Measurements from ENCODE around the gene CD28. TPM values are rescaled to one million over a fixed set of nuclear protein-coding genes. Genes with fewer than 3 reads are reported as not detected.

CD28 gene
- total and polyA plus RNA-seq, 7 donors, result 0.01 to 0.71 (median 0.17) TPM

- H3K9me3 ChIP-seq, result no peaks in the 10 kb centered on the region
- no peaks in the 10 kb centered on the region for H3K36me3 ChIP-seq (ENCODE audit: insufficient read depth in 1 of 2, low read depth in 1 of 2)
- no peaks in the 10 kb centered on the region for H3K27me3 ChIP-seq (ENCODE audit: insufficient read depth in 3 of 3, low read length in 2 of 3)
- ATAC-seq, result no peak
- no peak for TF ChIP-seq CTCF (IDR thresholded peaks at IDR 0.05)
- WGBS, 3 donors, result 57 to 71% (median 71%) methylated on average over 2 of the region's 2 CpGs
- intact Hi-C loops (cut with DNase I), result no loop called here
- no peak overlapping the region for H3K27ac ChIP-seq
- no peak for DNase-seq
- peaks cover 12% of the 10 kb centered on the region for H3K4me1 ChIP-seq
- H3K4me3 ChIP-seq, result no peak overlapping the region
Measured at GRCh38 chr2:203739351-203739750, 32.9 kb downstream of the CD28 start.

- no peak for TF ChIP-seq CTCF (IDR thresholded peaks at IDR 0.05)
- Histone ChIP-seq H3K4me1 (peaks cover 13% of the 10 kb centered on the region), H3K36me3 (ENCODE audit: insufficient read depth in 1 of 2, low read depth in 1 of 2) (no peaks in the 10 kb centered on the region), H3K9me3 (no peaks in the 10 kb centered on the region), H3K27ac (peak overlapping the region; percentile 7), H3K27me3 (ENCODE audit: insufficient read depth in 3 of 3, low read length in 2 of 3) (no peaks in the 10 kb centered on the region), H3K4me3 (no peak overlapping the region)
- 43 to 62% (median 54%) methylated on average over 2 of the region's 2 CpGs for WGBS, 3 donors
- ATAC-seq (no peak), DNase-seq (no peak)
- intact Hi-C loops (cut with DNase I), result no loop called here
Measured at GRCh38 chr2:203740871-203741281, 34.4 kb downstream of the CD28 start.

GRCh38 chr2:203741566-203741965 is 35.1 kb downstream of the CD28 start:
- intact Hi-C loops (cut with DNase I), result no loop called here
- Histone ChIP-seq H3K36me3 (ENCODE audit: insufficient read depth in 1 of 2, low read depth in 1 of 2) (no peaks in the 10 kb centered on the region), H3K9me3 (no peaks in the 10 kb centered on the region), H3K27me3 (ENCODE audit: insufficient read depth in 3 of 3, low read length in 2 of 3) (no peaks in the 10 kb centered on the region), H3K4me3 (no peak overlapping the region), H3K4me1 (peaks cover 13% of the 10 kb centered on the region), H3K27ac (peak overlapping the region; percentile 7)
- WGBS, 3 donors, result 41 to 96% (median 93%) methylated on average over 1 of the region's 1 CpG
- TF ChIP-seq CTCF (IDR thresholded peaks at IDR 0.05), result no peak
- ATAC-seq (no peak), DNase-seq (no peak)

- H3K27me3 ChIP-seq (ENCODE audit: insufficient read depth in 3 of 3, low read length in 2 of 3), result no peaks in the 10 kb centered on the region
- H3K36me3 ChIP-seq (ENCODE audit: insufficient read depth in 1 of 2, low read depth in 1 of 2), result no peaks in the 10 kb centered on the region
- DNase-seq (peak; percentile 58 to 74), ATAC-seq (peak; percentile 91 to 96 (median 94))
- peak overlapping the region; percentile 74 for H3K27ac ChIP-seq
- intact Hi-C loops (cut with DNase I), result loop anchor here in 1 of 2 donors (2.0 kb wide), 1 partner anchor 63 kb away; no protein-coding TSS in a partner anchor
- H3K4me3 ChIP-seq, result no peak overlapping the region
- 25 to 31% (median 29%) methylated on average over 2 of the region's 2 CpGs for WGBS, 3 donors
- no peaks in the 10 kb centered on the region for H3K9me3 ChIP-seq
- TF ChIP-seq CTCF (IDR thresholded peaks at IDR 0.05), result no peak
- H3K4me1 ChIP-seq, result peaks cover 13% of the 10 kb centered on the region
Measured at GRCh38 chr2:203743441-203743981, 37.1 kb downstream of the CD28 start.

- no peak overlapping the region for H3K4me3 ChIP-seq
- WGBS, 3 donors, result 57 to 85% (median 60%) methylated on average over 4 of the region's 4 CpGs
- peak overlapping the region; percentile 74 for H3K27ac ChIP-seq
- no peaks in the 10 kb centered on the region for H3K9me3 ChIP-seq
- H3K27me3 ChIP-seq (ENCODE audit: insufficient read depth in 3 of 3, low read length in 2 of 3), result no peaks in the 10 kb centered on the region
- peak in 1 of 4 donors; percentile 28 for ATAC-seq
- H3K36me3 ChIP-seq (ENCODE audit: insufficient read depth in 1 of 2, low read depth in 1 of 2), result no peaks in the 10 kb centered on the region
- intact Hi-C loops (cut with DNase I), result no loop called here
- TF ChIP-seq CTCF (IDR thresholded peaks at IDR 0.05), result no peak
- no peak for DNase-seq
- peaks cover 13% of the 10 kb centered on the region for H3K4me1 ChIP-seq
Measured at GRCh38 chr2:203744091-203744490, 37.7 kb downstream of the CD28 start.

All from psoas muscle (tissue), 8 donors.